ENCODE results near the gene SLCO3A1. TPM values are rescaled to one million over a fixed set of nuclear protein-coding genes. Genes with fewer than 3 reads are reported as not detected.

Gene SLCO3A1
- total RNA-seq, 1 donor from 2014 or later: 0.90 TPM

- peak; percentile 25 to 51 for DNase-seq (ENCODE audit: low read depth in 2 of 2)
These were observed 244.1 kb downstream of the SLCO3A1 start for GRCh38 chr15:92097474-92098178.

- no peak for DNase-seq (ENCODE audit: low read depth in 2 of 2)
These were observed 245.4 kb downstream of the SLCO3A1 start for GRCh38 chr15:92098869-92099268.

- DNase-seq (ENCODE audit: low read depth in 2 of 2): no peak
These were observed 246.8 kb downstream of the SLCO3A1 start for GRCh38 chr15:92100301-92100700.

GRCh38 chr15:92100751-92101150 lies 247.2 kb downstream of the SLCO3A1 start:
- no peak for DNase-seq (ENCODE audit: low read depth in 2 of 2)

GRCh38 chr15:92101708-92102394 lies 248.3 kb downstream of the SLCO3A1 start:
- no peak for DNase-seq (ENCODE audit: low read depth in 2 of 2)

- no peak for DNase-seq (ENCODE audit: low read depth in 2 of 2)
These were observed 248.9 kb downstream of the SLCO3A1 start for GRCh38 chr15:92102395-92102755.

GRCh38 chr15:92104072-92104471 lies 250.6 kb downstream of the SLCO3A1 start:
- DNase-seq (ENCODE audit: low read depth in 2 of 2): no peak

GRCh38 chr15:92105611-92106010 lies 252.1 kb downstream of the SLCO3A1 start:
- DNase-seq (ENCODE audit: low read depth in 2 of 2): no peak

- DNase-seq (ENCODE audit: low read depth in 2 of 2): no peak
These were observed 254.0 kb downstream of the SLCO3A1 start for GRCh38 chr15:92107510-92107909.

GRCh38 chr15:92109191-92109873 lies 255.8 kb downstream of the SLCO3A1 start:
- no peak for DNase-seq (ENCODE audit: low read depth in 2 of 2)

GRCh38 chr15:92111291-92111690 lies 257.8 kb downstream of the SLCO3A1 start:
- DNase-seq (ENCODE audit: low read depth in 2 of 2): no peak

GRCh38 chr15:92111751-92112150 lies 258.2 kb downstream of the SLCO3A1 start:
- DNase-seq (ENCODE audit: low read depth in 2 of 2): no peak

- no peak for DNase-seq (ENCODE audit: low read depth in 2 of 2)
These were observed 258.7 kb downstream of the SLCO3A1 start for GRCh38 chr15:92112180-92112579.

- no peak for DNase-seq (ENCODE audit: low read depth in 2 of 2)
These were observed 259.2 kb downstream of the SLCO3A1 start for GRCh38 chr15:92112711-92113110.

- no peak for DNase-seq (ENCODE audit: low read depth in 2 of 2)
These were observed 260.3 kb downstream of the SLCO3A1 start for GRCh38 chr15:92113832-92114231.

- DNase-seq (ENCODE audit: low read depth in 2 of 2): no peak
These were observed 262.3 kb downstream of the SLCO3A1 start for GRCh38 chr15:92115834-92116233.

- DNase-seq (ENCODE audit: low read depth in 2 of 2): no peak
These were observed 262.8 kb downstream of the SLCO3A1 start for GRCh38 chr15:92116330-92116729.

- DNase-seq (ENCODE audit: low read depth in 2 of 2): no peak
These were observed 263.8 kb downstream of the SLCO3A1 start for GRCh38 chr15:92117261-92117731.

- DNase-seq (ENCODE audit: low read depth in 2 of 2): no peak
These were observed 264.8 kb downstream of the SLCO3A1 start for GRCh38 chr15:92118162-92118935.

GRCh38 chr15:92118936-92119325 lies 265.4 kb downstream of the SLCO3A1 start:
- DNase-seq (ENCODE audit: low read depth in 2 of 2): no peak

GRCh38 chr15:92120094-92120795 lies 266.7 kb downstream of the SLCO3A1 start:
- DNase-seq (ENCODE audit: low read depth in 2 of 2): no peak
